ENCODE results near the gene PDGFB.

The PDGFB gene

GRCh38 chr22:39176714-39177455, 67.9 kb downstream of the PDGFB start:
- H3K4me3 ChIP-seq (ENCODE audit: low read depth, low read length): no peak overlapping the region

- no peak overlapping the region for H3K4me3 ChIP-seq (ENCODE audit: low read depth, low read length)
Observed at GRCh38 chr22:39176143-39176713, 68.6 kb downstream of the PDGFB start.

- H3K4me3 ChIP-seq (ENCODE audit: low read depth, low read length): no peak overlapping the region
Observed at GRCh38 chr22:39175353-39176142, 69.2 kb downstream of the PDGFB start.

GRCh38 chr22:39174498-39175352, 70.1 kb downstream of the PDGFB start:
- H3K4me3 ChIP-seq (ENCODE audit: low read depth, low read length): no peak overlapping the region

- H3K4me3 ChIP-seq (ENCODE audit: low read depth, low read length): no peak overlapping the region
Observed at GRCh38 chr22:39173787-39174497, 70.8 kb downstream of the PDGFB start.

All from iPS-11a (cell line).